Measurements from ENCODE around the gene TECPR2.
"Not testable (repeated sequence)": the region's sequence is repeated elsewhere in the genome, so short reads cannot be mapped to it uniquely, and the experiment has no call there.

TECPR2 gene

DNA sequence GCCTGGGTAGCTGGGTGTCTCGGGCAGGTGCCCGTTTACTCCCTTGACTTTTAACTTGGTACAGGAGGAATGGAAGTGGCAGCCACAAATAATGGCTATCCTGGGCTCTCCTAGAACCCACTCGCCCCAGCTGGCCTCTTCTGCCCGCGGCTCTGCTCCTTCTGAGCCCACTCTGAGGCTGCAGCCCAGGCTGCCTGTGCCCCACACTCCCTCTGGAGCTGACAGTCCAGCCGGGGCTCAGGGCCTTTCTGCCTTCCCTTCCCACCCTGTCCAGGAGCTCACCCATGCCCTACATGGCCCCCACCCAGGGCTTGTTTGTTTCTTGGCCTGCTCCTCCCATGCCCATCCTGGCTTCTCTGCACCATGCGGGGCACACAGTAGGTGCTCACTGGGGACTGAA lies 27.6 kb upstream of the TECPR2 start:
- FAIRE-seq = no peak

GRCh38 chr14:102338724-102339123 lies 24.0 kb upstream of the TECPR2 start:
- no peak for FAIRE-seq

GRCh38 chr14:102341566-102341965 lies 21.2 kb upstream of the TECPR2 start:
- FAIRE-seq = no peak

- FAIRE-seq = no peak
Observed at GRCh38 chr14:102342238-102342637, 20.5 kb upstream of the TECPR2 start.

DNA sequence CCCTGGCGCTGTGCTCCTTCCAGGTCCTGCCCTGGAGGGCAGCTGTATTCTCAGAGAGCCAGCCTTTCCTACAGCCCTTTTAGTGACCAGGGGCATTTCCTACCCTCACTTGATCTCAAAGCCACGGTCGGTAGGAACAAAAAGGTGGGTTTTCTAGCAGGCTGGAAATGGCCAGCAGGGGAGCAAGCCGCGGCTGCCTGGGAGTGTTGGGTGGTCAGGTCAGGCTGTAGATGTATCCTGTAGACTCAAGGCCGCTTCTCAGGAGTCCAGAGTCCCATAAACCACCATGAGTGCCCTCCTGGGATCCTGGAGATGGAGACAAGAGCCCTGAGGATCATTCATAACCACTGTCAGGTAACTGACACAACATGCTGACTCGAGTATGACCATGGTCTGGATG lies 18.7 kb upstream of the TECPR2 start:
- no peak for FAIRE-seq

- no peak for FAIRE-seq
Observed at GRCh38 chr14:102344485-102344884, 18.3 kb upstream of the TECPR2 start.

DNA sequence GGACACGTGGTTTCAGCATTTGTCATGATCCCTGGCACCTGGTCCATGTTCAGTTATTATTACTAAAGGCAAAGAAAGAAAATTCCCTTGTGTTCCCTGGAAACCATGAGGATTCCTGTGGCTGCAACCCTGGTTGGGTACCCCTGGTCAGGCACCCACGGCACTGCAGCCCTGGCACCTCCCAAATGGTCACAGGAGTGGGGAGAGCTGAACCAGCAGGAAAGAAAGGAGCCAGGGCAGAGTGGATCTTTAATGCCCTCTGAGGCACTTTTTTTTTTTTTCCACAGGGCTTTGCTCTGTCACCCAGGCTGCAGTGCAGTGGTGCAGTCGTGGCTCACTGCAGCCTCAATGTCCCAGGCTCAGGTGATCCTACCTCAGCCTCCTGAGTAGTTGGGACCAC lies 17.5 kb upstream of the TECPR2 start:
- FAIRE-seq = no peak

DNA sequence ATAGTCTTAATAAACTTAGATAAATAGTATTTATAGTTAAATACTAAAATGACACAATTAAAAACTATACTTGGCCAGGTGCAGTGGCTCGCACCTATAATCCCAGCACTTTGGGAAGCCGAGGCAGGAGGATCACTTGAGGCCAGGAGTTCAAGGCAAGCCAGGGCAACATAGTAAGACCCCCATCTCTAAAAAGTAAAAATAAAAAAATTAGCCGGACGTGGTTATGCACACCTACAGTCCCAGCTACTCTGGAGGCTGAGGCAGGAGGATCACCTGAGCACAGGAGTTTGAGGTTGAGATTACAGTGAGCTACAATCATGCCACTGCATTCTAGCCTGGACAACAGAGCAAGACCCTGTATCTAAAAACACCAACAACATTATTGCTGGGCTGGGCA lies 16.1 kb upstream of the TECPR2 start:
- FAIRE-seq = no peak

- no peak for FAIRE-seq
Observed at GRCh38 chr14:102348376-102348775, 14.4 kb upstream of the TECPR2 start.

DNA sequence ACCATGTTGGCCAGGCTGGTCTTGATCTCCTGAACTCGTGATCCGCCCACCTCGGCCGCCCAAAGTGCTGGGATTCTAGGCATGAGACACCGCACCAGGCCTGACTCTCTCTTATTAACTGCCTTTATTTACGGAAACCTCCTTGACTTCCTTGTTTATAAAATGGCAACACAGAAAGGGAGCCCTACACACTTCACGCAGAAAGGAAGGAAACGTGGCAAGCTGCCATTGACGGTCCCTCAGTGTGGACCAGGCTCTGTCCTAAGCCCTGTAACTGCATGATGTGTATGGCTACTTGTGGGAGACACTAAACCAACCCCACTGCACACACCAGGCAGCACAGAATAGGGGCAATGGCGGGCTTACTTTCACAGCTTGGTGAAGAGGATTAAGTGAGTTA lies 11.7 kb upstream of the TECPR2 start:
- FAIRE-seq = no peak

- not testable (repeated sequence) for FAIRE-seq
Observed at GRCh38 chr14:102351593-102351992, 11.1 kb upstream of the TECPR2 start.

- FAIRE-seq = no peak
Observed at GRCh38 chr14:102352213-102352612, 10.5 kb upstream of the TECPR2 start.

- no peak for FAIRE-seq
Observed at GRCh38 chr14:102353126-102353619, 9.6 kb upstream of the TECPR2 start.

DNA sequence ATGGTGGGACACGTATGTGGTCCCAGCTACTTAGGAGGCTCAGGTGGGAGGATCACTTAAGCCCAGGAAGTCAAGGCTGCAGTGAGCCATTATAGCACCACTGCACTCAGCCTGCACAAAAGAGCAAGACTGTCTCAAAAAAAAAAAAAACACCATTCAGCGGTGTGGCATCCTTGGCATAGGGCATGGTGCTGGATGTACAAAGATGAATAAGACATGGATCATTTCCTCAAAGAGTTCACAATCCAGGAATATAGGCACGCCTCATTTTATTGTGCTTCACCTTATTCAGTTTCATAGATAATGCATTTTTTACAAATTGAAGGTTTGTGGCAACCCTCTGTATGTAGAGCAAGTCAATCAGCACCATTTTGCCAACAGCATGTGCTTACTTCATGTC lies 6.5 kb upstream of the TECPR2 start:
- FAIRE-seq = no peak

- FAIRE-seq = no peak
Observed at GRCh38 chr14:102359341-102359740, 3.4 kb upstream of the TECPR2 start.

- FAIRE-seq = no peak
Observed at GRCh38 chr14:102360388-102360787, 2.4 kb upstream of the TECPR2 start.

DNA sequence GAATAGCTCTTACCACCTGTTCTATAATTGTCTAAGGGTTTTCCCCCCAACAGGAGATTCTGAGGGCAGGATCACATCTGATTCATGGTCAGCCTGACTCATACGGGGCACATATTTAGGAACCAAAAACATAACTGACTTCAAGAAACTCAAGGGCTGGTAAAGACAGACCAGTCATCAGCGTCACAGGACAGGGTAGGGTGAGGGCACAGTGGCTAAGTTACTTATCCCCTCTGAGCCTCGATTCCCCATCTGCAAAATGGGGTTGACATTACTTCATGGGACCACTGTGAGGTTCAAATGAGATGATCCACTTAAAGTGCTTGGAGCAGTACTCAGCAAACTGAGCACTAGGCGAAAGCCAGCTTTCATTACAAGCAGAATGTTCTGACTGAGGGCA lies 657 bp upstream of the TECPR2 start:
- no peak for FAIRE-seq

GRCh38 chr14:102363182-102363943 lies 622 bp downstream of the TECPR2 start:
- FAIRE-seq = no peak

DNA sequence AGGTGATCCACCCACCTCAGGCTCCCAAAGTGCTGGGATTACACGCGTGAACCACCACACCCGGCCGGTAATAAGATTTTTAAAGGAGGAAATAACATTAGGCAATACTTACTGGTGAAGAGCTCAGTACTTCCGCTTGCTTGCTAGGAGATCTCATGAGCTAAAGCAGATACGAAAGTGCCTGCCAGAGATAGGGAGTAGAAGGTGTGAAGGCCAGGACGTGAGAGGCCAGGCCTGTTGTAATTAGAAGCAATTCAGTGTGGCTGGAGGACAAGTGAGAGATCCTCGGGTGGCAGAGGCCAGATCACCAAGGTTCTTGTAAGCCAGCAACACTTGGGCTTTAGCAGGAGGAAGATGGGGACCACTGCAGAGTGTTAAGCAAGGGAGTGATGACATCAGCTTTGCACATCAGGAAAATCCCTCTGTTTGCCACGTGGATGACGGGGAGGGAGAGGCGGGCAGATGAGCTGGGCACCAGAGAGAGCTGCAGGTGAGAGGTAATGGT lies 7.6 kb downstream of the TECPR2 start:
- no peak for FAIRE-seq

DNA sequence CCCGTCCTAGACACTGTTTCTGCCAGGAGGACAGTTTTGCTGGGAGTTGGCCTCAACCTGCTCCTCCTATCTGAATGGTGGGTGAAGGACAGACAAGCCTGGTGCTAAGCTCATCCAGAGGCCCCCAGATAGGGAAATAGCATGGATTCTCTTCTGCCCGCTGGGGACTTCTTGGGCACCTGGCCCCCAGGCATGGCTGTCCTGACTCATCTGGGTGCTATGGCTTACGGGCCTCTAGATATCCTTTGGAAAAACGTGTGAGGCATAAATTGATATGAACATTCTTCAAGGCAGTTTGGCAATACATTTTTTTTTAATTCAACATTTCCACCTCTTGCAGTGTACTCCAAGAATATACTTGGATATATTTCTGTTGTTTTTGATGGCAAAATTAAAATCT lies 8.6 kb downstream of the TECPR2 start:
- FAIRE-seq = no peak

DNA sequence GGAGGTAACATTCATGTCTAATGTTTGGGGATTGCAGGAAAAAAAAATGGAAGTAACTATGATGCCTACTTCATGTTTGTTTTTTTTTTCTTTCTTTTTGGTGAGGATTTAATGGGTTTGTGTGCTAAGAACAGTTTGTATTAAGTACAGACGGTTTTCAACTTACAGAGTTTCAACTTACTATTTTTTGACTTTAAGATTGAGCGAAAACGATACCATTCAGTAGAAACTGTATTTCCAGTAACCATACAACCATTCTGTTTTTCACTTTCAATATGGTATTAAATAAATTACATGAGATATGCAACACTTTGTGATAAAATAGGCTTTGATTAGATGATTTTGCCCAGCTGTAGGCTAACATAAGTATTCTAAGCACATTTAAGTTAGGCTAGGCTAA lies 10.4 kb downstream of the TECPR2 start:
- FAIRE-seq = no peak

DNA sequence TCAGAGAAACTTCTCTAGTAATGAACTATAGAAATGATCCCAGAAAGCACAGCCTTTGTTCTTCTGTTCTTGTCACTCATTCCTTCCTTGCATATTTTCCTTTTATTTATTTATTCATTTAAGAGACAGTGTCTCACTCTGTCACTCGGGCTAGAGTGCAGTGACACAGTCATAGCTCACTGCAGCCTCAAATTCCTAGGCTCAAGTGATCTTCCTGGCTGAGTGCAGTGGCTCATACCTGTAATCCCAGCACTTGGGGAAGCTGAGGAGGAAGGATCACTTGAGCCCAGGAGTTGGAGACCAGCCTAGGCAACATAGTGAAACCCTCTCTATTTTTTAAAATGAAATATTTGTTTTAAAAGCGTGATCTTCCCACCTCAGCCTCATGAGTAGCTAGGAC lies 11.5 kb downstream of the TECPR2 start:
- FAIRE-seq = no peak

GRCh38 chr14:102375119-102375518 lies 12.4 kb downstream of the TECPR2 start:
- FAIRE-seq = no peak

- FAIRE-seq = no peak
Observed at GRCh38 chr14:102377696-102378095, 15.0 kb downstream of the TECPR2 start.

DNA sequence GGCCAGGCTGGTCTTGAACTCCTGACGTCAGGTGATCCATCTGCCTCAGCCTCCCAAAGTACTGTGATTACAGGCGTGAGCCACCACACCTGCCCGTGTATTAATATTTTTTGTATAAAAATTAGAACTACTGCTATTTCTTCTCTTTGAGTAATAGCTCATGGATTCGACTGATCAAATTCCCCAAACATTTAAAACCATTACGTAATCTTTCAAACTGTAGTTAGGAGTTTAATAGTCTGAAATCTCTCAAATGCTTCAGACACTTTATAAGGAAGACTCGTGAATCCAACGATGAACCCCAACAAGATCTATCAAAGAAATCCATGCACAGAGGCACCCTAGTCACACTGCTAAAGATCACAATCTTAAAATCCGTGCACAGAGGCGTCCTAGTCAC lies 16.1 kb downstream of the TECPR2 start:
- no peak for FAIRE-seq
